HG03558 (cell line): ENCODE measurements around the gene AUNIP.

Source experiments
- ATAC-seq: cut with Tn5 transposase; IDR thresholded peaks from one replicate; pipeline ENCODE4 v1.9.1; 2021; ENCODE audit warnings: moderate number of reproducible peaks; ENCODE audit not compliant: unreplicated experiment; ENCODE audit errors: extremely low read depth

Gene AUNIP

DNA sequence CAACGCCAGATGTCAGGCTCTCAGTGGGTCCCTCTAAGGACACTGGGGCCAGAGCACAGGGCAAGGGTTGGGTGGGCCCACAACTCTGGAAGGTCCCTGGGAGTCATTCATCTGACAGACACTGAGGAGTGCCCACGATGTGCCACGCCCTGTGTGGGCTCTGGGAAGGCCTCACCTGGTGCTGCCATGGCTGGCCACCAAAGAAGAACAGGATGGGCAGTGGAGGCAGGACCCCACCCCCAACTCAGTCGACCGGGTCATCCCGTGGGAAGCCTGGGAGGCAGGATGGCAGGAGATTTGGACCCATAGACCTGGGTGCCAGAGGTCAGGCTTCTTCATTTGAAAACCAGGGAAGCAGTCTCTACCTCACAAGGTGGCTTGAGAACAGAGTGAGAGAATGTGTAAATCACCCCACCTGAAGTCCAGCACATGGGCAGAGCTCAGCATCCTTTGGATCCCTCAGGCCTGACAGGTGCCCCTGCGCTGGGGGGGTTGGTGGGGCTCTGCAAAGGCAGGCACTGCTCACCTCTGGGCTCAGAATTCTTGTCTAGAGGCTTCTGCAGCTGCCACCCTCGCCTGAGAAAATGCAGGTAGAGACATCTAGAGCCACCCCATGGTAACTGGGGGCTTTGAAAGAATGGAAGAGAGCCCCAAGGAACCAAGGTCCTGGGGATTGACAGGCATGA lies 60.4 kb downstream of the AUNIP start:
- no peak for ATAC-seq

DNA sequence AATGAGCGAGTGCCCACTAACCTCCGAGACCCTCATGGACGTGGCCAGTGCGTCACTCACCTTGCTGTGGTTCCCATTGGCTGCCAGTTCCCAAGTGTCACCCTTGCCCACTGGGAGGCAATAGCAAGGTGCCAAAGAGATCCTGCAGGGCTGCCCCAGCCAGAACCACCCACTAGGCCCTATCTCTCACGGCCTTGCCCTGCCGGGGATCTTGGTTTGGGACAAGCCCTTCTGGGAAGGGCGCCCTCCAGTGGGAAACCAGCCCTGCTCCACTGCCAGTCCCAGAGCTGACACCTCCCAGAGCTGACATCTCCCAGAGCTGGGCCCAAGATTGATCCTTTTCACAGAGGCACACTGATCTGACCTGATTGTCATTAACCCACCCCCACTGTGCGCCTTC lies 61.3 kb downstream of the AUNIP start:
- ATAC-seq: no peak

DNA sequence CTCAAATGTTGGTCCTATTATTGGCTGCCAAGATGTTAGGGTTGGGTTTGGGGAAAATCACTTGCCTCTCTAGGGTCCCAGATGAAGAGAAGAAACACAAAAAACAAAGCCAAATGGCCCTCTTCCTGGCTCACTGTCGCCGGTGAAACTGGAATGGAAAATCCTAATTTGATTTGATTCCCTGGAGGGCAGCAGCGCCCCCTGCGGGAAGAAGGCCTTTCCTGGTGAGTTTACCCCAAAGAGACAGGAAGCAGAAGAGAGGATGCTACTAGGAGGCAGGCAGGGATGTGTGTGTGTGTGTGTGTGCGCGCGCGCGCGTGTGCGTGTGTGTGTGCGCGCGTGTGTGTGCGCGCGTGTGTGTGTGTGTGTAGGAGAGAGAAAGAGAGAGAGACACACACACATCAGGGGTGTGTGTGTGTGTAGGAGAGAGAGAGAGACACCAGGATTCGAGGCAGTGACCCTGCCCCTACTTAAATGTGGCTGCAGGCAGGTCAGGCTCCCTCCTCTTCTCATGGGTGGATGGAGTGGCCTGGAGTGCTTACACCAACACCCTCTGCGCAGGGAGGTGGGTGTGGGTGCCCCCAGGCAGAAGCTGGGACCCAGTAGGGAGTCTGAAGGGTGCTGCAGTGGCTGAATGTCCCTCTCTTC lies 62.3 kb downstream of the AUNIP start:
- ATAC-seq: no peak

DNA sequence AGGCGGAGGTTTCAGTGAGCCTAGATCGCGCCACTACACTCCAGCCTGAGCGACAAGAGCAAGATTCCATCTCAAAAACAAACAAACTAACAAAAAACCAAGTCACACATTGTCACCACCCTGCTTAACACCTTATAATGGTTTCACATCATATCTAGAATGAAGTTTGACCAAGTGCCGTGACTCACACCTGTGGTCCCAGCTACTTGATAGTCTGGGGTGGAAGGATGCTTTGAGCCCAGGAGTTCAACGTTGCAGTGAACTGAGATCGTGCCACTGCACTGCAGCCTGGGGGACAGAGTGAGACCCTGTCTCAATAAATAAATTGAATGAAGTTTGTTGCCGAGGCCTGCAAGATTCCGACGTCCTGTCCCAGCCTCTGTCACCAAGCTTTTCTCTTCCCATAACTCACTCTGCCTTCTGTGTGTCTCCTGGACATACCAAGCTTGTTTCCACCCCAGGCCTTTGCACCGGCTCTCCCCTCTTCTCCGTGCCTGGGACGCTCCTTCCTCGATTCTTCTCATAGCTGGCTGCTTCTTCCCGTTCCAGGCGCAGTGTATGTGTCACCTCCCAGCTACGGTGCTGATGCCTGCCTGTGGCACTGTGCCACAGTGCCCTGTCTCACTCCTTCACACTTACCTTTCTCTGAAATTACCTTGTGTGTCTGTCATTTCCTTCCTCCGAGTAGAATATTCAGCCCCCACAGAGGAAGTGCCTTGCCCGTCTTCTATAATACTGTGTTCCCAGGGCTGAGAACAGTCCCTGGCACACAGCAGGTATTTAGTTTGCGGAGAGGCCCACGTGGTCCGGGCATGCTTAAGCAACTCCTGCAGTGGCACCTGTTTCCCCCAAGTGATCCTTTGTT lies 63.1 kb downstream of the AUNIP start:
- no peak for ATAC-seq

DNA sequence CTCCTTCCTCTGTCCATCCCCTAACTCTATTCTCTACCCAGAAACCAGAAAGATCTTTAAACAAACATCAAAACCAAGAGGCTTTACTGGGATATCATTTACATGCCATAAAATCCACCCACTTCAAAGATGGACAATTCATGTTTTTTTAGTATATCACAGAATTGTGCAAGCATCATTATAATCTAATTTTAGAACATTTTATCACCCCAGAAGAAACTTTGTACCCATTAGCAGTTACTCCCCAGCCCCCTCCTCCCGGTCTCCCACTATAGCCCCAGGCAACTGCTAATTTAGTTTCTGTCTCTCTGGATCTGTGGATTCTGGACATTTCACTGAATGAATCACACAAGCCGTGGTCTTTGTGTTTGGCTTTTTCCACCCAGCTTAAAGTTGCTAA lies 64.0 kb downstream of the AUNIP start:
- ATAC-seq: no peak

DNA sequence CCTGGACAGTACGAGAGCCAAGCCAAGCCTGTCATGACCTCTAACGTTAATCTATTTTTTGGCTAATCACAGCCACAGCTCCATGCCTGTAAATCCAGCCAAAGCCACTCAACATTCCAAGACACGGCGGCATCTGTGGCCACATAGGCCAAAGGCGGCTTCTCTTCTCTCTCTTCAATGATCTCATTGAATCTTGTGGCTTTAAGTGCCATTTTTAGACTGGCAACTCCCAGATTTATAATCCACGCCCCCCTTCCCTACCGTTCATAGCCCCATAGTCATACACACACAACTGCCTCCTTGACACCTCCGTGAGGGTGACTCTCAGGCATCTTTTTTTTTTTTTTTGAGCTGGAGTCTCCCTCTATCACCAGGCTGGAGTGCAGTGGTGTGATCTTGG lies 64.9 kb downstream of the AUNIP start:
- ATAC-seq: no peak

DNA sequence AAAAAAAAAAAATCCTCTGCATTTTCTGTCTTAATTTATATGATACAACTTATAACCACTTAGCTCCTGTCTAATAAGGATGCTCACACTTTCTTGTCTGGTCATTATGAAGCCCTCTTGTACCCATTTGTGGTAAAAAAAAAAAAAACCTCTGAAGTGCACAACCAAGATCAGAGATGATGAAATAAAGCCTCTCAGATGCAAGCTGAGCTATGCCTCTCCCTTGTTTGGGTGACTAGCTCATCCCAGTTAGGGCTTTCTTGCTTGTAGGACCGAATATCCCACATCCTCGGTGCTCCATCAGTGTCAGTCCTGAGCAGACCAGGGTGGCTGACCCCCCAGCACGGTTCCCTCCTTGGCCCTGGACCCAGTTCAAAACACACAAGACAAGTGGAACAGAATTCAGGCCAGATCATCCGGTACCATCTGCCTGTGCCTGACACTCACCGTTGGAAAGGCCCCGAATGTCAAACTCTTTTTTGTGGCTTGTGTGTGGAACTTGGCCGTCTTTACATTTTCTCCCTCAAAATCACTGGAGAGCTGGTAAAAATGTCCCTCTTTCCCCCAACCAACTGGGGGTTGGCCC lies 65.6 kb downstream of the AUNIP start:
- ATAC-seq: no peak

DNA sequence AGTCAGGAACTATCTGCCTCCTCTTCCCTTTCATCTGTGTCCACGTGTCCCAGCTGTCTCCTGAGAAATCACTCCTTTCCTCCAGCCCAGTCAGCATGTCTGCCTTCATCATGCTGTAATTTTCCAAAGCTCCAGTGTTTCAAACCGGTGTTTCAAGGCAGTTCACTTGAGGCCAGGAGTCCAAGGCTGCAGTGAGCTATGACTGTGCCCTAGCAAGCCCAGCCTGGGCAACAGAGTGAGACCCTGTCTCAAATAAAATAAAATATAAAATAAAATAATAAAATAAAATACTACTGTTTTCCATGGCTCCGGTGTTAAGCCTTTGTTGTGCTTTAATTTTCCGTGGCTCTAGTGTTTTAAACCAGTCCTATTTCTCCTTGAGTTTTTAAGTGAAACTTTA lies 67.1 kb downstream of the AUNIP start:
- no peak for ATAC-seq

DNA sequence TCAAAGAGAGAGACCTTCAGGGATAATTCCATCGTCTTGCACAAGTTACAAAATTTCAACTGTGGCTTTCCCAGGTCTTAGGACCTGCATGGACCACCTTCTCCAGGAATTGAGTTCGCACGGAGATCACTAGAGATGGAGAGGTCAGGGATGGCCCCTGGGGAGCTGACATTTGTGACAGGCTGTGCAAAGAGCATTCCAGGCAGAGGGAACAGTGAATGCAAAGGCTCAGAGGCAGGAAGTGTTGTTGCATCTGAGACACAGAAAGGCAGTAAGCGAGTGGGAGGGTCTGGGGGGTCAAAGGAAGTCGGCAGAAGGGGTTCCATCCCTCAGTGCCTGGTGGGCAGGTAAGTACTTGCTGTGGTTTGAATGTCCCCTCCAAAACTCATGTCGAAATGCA lies 68.8 kb downstream of the AUNIP start:
- ATAC-seq: no peak

DNA sequence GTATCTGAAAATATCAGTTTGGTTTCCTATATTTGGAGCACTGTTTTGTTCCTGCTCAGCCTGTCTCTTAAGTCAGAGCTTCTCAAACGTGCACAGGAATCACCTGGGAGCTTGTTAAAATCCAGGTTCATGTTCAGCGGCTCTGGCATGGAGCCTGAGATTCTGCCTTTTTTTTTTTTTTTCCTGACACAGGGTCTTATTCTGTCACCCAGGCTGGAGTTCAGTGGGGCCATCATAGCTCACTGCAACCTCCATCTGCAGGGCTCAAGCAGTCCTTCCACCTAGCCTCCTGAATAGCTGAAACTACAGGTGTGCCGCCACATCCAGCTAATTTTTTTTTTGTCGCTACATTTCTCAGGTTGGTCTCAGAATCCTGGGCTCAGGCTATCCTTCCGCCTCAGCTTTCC lies 71.5 kb downstream of the AUNIP start:
- ATAC-seq: no peak

DNA sequence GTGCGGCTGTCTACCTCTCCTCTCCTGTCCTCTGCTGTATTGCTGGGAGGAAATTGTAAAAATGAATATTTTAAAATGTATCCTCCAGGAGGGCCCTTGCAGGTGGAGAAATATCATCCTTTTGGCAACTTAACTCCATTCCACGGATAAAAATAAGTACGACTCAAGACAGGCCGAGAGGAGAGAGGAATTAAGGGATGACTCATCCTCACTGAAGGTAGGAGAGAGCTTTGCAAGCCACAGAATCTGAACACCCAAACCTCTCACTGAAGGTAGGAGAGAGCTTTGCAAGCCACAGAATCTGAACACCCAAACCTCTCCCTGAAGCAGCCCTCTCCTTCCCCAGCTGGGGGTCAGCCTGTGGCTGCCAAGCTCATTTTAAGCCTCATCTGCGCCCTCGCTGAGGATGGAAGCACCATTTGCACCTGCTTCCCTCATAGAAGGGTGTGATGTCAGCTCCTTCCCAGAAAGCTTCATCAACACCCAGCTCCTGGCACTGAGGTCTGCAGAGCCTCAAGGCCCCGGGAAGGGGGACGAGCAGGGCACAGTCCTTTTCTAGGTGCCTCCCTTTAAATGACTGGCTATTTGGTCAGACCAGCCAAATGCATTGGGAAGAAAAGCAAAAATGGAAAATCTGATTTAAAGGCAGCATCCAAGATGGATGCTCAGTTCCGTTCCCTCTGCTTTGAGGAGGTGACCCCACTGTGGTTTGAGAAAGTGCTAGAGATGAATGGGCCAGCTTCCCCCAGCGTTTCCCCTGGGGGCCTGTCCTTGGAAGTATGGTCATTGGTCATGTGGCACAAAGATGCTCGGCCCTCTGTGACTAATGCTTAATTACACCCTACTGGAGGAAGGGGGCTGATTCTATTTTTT lies 72.1 kb downstream of the AUNIP start:
- no peak for ATAC-seq

DNA sequence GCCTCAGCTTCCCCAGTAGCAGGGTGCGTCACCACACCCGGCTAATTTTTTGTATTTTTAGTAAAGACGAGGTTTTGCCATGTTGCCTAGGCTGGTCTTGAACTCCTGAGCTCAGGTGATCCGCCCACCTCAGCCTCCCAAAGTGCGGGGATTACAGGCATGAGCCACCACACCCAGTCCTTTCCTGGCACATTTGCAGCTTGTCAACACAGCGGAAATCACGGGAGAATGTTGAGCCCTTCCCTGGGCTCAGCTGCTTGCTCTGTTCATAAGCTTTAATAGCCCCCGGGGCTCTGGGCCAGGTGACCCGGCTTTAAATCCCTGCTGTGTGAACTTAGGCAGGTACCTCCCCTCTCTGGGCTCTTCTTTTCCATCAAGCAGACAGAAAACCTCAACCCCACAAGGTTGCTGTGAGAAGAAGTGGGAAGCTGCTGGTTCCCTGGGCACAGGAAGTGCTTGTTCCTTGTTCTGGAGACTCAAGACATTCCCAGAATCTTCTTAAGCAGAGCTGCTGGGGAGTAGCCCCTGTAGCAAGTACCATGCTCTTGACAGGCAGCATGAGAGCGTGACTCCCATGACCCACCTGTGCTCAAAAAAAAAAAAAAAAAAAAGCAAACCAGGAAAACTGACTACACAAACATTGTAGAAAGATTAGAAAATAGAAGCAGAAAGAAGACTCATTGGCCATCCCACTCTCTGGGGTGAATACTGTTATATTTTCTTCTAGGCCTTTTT lies 73.8 kb downstream of the AUNIP start:
- ATAC-seq: no peak

DNA sequence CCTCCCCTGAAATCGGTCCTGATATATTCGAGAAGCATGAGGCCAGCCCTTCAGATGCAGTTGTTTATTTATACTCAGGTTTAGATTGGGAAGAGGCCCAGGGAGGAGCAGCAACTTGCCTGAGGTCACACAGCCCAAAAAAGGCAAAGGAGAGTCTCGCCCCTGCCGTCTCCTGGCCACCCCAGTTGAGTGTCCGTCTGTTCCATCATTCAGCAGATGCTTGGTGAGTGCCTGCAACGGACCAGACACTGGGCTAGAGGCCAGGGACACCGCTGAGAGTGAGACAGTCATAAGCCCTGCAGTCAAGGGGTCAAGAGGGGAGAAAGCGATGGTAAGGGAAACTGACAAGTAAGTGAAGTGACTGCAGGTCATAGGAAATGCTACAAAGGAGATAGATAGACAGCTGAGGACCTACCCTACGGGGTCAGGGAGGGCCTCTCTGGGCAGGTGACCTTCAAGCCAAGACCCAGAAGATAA lies 74.6 kb downstream of the AUNIP start:
- ATAC-seq: no peak
